Measurements from ENCODE around the gene TRPC1.

DNA sequence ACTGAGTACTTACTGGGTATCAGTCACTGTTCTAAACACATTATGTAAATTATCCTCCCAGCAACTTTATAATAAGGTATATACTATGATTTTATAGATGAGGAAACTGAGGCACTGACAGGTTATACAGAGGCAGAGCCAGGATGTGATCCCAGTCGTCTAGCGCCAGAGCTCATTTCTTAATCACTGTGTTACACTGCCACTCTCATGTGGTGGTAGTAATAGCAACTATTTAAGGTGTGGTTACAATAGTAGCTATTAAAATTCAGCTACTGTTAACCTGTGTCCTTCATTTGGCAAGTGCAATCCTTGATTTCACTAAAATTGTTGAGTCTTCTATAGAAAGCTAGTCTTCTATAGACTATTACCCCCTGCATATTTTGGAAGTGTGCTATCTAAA, 43.1 kb upstream of the TRPC1 start:
- TF ChIP-seq, protein P1, sequence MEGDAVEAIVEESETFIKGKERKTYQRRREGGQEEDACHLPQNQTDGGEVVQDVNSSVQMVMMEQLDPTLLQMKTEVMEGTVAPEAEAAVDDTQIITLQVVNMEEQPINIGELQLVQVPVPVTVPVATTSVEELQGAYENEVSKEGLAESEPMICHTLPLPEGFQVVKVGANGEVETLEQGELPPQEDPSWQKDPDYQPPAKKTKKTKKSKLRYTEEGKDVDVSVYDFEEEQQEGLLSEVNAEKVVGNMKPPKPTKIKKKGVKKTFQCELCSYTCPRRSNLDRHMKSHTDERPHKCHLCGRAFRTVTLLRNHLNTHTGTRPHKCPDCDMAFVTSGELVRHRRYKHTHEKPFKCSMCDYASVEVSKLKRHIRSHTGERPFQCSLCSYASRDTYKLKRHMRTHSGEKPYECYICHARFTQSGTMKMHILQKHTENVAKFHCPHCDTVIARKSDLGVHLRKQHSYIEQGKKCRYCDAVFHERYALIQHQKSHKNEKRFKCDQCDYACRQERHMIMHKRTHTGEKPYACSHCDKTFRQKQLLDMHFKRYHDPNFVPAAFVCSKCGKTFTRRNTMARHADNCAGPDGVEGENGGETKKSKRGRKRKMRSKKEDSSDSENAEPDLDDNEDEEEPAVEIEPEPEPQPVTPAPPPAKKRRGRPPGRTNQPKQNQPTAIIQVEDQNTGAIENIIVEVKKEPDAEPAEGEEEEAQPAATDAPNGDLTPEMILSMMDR (conservative IDR thresholded peaks at IDR 0.05 in 1 of 2, IDR thresholded peaks at IDR 0.05 in 1 of 2; ENCODE audit: extremely low read depth in 1 of 2, insufficient read depth in 1 of 2, low read depth in 1 of 2, low read length in 2 of 2): peak in 1 of 2 donors; percentile 40
- TF ChIP-seq EZH2 (IDR thresholded peaks at IDR 0.05; ENCODE audit: borderline replicate concordance, low read length): no peak
